ENCODE measurements around the gene PLEKHG5. TPM values are rescaled to one million over a fixed set of nuclear protein-coding genes. Genes with fewer than 3 reads are reported as not detected.

The PLEKHG5 gene
- 8.3 and 10.6 TPM in 2 replicates for total RNA-seq

GRCh38 chr1:6491480-6491962 is at the start of gene PLEKHG5:
PLEKHG5 (minus strand) TSS chr1:6491667; CDS start chr1:6477571, 14,096 bp downstream.

GRCh38 chr1:6466023-6466422 is 25.4 kb downstream of the PLEKHG5 start, which contains the start of gene TNFRSF25:
TNFRSF25 (minus strand) TSS chr1:6466173; CDS start chr1:6466107, 66 bp downstream.

DNA sequence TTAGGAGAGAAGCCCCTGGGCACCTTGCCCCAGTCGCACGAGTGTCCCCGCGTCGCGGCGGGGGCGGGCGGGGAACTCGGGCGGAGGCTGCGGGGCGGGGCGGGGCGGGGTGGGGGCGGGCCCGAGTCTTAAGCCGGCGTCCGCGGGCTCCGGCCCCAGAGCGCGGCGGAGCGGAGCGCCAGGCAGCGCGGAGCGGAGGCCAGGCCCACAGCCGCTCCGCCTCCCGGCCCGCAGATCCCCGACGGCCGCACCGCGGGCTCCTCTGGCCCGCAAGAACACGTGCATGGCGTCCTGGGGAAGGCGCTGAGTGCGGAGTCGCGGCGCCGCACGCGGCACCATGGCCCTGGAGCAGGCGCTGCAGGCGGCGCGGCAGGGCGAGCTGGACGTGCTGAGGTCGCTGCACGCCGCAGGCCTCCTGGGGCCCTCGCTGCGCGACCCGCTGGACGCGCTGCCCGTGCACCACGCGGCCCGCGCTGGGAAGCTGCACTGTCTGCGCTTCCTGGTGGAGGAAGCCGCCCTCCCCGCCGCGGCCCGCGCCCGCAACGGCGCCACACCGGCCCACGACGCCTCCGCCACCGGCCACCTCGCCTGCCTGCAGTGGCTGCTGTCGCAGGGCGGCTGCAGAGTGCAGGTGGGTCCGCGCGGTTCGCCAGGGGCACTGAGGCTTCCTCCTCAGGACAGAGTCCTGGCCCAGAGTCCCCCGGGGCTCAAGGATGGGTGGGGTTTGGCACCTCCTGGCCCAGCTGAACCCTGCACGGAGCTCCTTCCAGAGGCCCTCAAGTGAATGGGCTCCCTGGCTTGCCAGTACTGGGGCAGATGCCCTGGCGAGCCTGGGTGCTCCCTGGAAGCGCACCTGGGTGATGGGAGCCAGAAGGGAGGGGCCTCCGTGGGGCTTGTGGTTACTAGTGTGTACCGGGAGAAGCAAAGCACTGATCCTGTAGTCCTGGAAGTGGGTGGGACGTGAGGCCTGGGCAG is 66.6 kb downstream of the PLEKHG5 start, which contains the start of gene ESPN:
ESPN (plus strand) TSS at position 158 of the 975 bp plus-strand sequence; CDS start at position 338, 180 bp downstream.

DNA sequence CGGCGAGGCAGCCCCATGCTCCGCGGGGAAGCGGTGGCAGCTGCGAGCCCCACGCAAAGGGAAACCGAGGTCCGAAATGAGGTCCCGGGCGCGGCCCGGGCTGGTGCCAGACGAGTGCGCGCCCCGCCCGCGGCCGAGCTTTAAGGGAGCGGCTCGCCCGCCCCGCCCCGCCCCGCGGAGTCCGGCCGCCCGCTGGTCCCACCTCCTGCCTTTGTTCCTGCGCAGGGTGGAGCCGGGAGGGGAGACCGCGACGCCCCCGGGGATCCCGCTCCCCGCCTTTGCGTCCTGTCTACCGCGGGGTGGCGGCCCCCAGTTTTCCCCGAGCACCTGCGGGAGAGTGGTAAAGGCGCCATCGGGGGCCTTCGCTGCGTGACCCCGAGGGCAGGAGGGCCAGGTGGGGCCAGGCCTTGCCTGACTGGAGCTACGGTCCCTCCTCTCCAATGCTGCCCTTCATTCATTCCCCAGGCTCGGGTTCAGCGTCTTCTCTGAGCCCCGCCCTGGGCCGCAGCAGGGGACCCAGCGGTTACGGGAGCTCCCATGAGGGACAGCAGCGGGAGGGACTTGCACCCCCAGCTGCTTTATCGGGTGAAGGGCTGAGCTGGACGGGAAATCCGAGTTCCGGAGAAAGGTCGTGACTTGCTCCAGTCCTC is 71.5 kb downstream of the PLEKHG5 start, which contains the start of gene HES2:
HES2 (minus strand) TSS at position 116 of the 650 bp plus-strand sequence; CDS start at position 17, 99 bp downstream.

Other genes with a start within 250 kb of the PLEKHG5 start
- not detected in 2 replicates for gene HES3, start 247.5 kb downstream of the PLEKHG5 start, total RNA-seq
- gene GPR153, start 230.6 kb downstream of the PLEKHG5 start, total RNA-seq: 3.0 and 3.4 TPM in 2 replicates
- 82.7 and 105 TPM in 2 replicates for gene ACOT7, start 97.9 kb downstream of the PLEKHG5 start, total RNA-seq
- under 0.01 and 0.15 TPM in 2 replicates for gene HES2, start 71.7 kb downstream of the PLEKHG5 start, total RNA-seq
- gene ESPN, start 66.9 kb downstream of the PLEKHG5 start, total RNA-seq: under 0.01 TPM in 1 of 2 replicates, not detected in the other
- gene TNFRSF25, start 25.5 kb downstream of the PLEKHG5 start, total RNA-seq: 4.4 and 5.2 TPM in 2 replicates
- gene NOL9, start 62.8 kb upstream of the PLEKHG5 start, total RNA-seq: 15.3 and 15.5 TPM in 2 replicates
- gene TAS1R1, start 63.6 kb upstream of the PLEKHG5 start, total RNA-seq: 0.15 and 0.17 TPM in 2 replicates
- 12.9 and 14.0 TPM in 2 replicates for gene ZBTB48, start 88.3 kb upstream of the PLEKHG5 start, total RNA-seq
- 14.3 and 15.8 TPM in 2 replicates for gene KLHL21, start 111.2 kb upstream of the PLEKHG5 start, total RNA-seq
- gene PHF13, start 122.1 kb upstream of the PLEKHG5 start, total RNA-seq: 4.2 and 5.4 TPM in 2 replicates
- gene THAP3, start 133.2 kb upstream of the PLEKHG5 start, total RNA-seq: 28.2 and 31.6 TPM in 2 replicates
- gene DNAJC11, start 210.1 kb upstream of the PLEKHG5 start, total RNA-seq: 25.2 and 28.1 TPM in 2 replicates